Effector memory CD4-positive, alpha-beta T cell (primary cell): ENCODE data around the gene COL20A1.
"Not testable (repeated sequence)": the region's sequence is repeated elsewhere in the genome, so short reads cannot be mapped to it uniquely, and the experiment has no call there.

Experiments
- DNase-seq, 3 donors: peaks; one replicate each; pipeline ENCODE4 v3.0.0-alpha.2; 2020
- H3K27ac ChIP-seq: 2 replicates; pipeline ENCODE4 v1.7.0; 2013; ENCODE audit warnings: mild to moderate bottlenecking, low read length, moderate library complexity; ENCODE audit not compliant: insufficient read depth, poor library complexity, severe bottlenecking
- H3K27me3 ChIP-seq: replicated peaks from 2 replicates; pipeline ENCODE4 v1.7.0; 2013; ENCODE audit warnings: mild to moderate bottlenecking, low read length; ENCODE audit not compliant: insufficient read depth, control insufficient read depth, poor library complexity, severe bottlenecking
- H3K36me3 ChIP-seq: 2 replicates; pipeline ENCODE4 v1.7.0; 2013; ENCODE audit warnings: mild to moderate bottlenecking, low read length, moderate library complexity; ENCODE audit not compliant: control insufficient read depth, insufficient read depth
- H3K4me1 ChIP-seq: 2 replicates; pipeline ENCODE4 v1.7.0; 2013; ENCODE audit warnings: low read length, mild to moderate bottlenecking; ENCODE audit not compliant: control insufficient read depth, insufficient read depth, poor library complexity, severe bottlenecking
- H3K4me3 ChIP-seq: 2 replicates; pipeline ENCODE4 v1.7.0; 2013; ENCODE audit warnings: low read length, low read depth, mild to moderate bottlenecking; ENCODE audit not compliant: insufficient read depth, poor library complexity, severe bottlenecking
- H3K9me3 ChIP-seq: 2 replicates; pipeline ENCODE4 v1.7.0; 2013; ENCODE audit warnings: mild to moderate bottlenecking, low read length, moderate library complexity; ENCODE audit not compliant: control insufficient read depth

COL20A1 gene

GRCh38 chr20:63334356-63334755 lies 41.4 kb downstream of the COL20A1 start:
- peaks cover 7% of the 10 kb centered on the region for H3K27me3 ChIP-seq

GRCh38 chr20:63335060-63335459 lies 42.1 kb downstream of the COL20A1 start:
- not testable (repeated sequence) for H3K27me3 ChIP-seq, H3K4me1 ChIP-seq, H3K36me3 ChIP-seq, H3K4me3 ChIP-seq, DNase-seq, H3K9me3 ChIP-seq, H3K27ac ChIP-seq

More at GRCh38 chr20:63334356-63334755, 41.4 kb downstream of the COL20A1 start:
- Histone ChIP-seq H3K36me3 (no peaks in the 10 kb centered on the region), H3K4me3 (no peak overlapping the region), H3K9me3 (no peaks in the 10 kb centered on the region), H3K4me1 (no peaks in the 10 kb centered on the region), H3K27ac (no peak overlapping the region)
- DNase-seq, result no peak

GRCh38 chr20:63335711-63336110 lies 42.7 kb downstream of the COL20A1 start:
- Histone ChIP-seq H3K36me3 (no peaks in the 10 kb centered on the region), H3K4me1 (no peaks in the 10 kb centered on the region), H3K27me3 (peaks cover 7% of the 10 kb centered on the region), H3K27ac (no peak overlapping the region), H3K4me3 (no peak overlapping the region), H3K9me3 (no peaks in the 10 kb centered on the region)
- no peak for DNase-seq

- Histone ChIP-seq H3K4me3 (no peak overlapping the region), H3K4me1 (no peaks in the 10 kb centered on the region), H3K27ac (no peak overlapping the region), H3K9me3 (no peaks in the 10 kb centered on the region), H3K36me3 (no peaks in the 10 kb centered on the region), H3K27me3 (peaks cover 7% of the 10 kb centered on the region)
- no peak for DNase-seq
These were observed 43.3 kb downstream of the COL20A1 start for GRCh38 chr20:63336232-63336752.

GRCh38 chr20:63337786-63338420 lies 44.9 kb downstream of the COL20A1 start:
- Histone ChIP-seq H3K36me3 (no peaks in the 10 kb centered on the region), H3K4me1 (no peaks in the 10 kb centered on the region), H3K27me3 (peaks cover 7% of the 10 kb centered on the region), H3K9me3 (no peaks in the 10 kb centered on the region), H3K4me3 (no peak overlapping the region), H3K27ac (no peak overlapping the region)
- no peak for DNase-seq

GRCh38 chr20:63339154-63340094 lies 46.4 kb downstream of the COL20A1 start:
- H3K36me3 ChIP-seq, H3K4me3 ChIP-seq, DNase-seq, H3K27me3 ChIP-seq, H3K4me1 ChIP-seq, H3K9me3 ChIP-seq, H3K27ac ChIP-seq: not testable (repeated sequence)

GRCh38 chr20:63340158-63340688 lies 47.2 kb downstream of the COL20A1 start:
- H3K27me3 ChIP-seq, H3K27ac ChIP-seq, H3K4me3 ChIP-seq, H3K9me3 ChIP-seq, H3K4me1 ChIP-seq, H3K36me3 ChIP-seq, DNase-seq: not testable (repeated sequence)

- no peak overlapping the region for H3K4me3 ChIP-seq
- H3K27me3 ChIP-seq, result no peaks in the 10 kb centered on the region
These were observed 49.8 kb downstream of the COL20A1 start for GRCh38 chr20:63342561-63343459.

More at GRCh38 chr20:63342561-63343459, 49.8 kb downstream of the COL20A1 start:
- no peak overlapping the region for H3K27ac ChIP-seq
- DNase-seq, result no peak
- no peaks in the 10 kb centered on the region for H3K36me3 ChIP-seq
- H3K9me3 ChIP-seq, result no peaks in the 10 kb centered on the region
- H3K4me1 ChIP-seq, result no peaks in the 10 kb centered on the region
